Mucosa of gallbladder (tissue), 1 donor: ENCODE data around the gene ZNF292. TPM values are rescaled to one million over a fixed set of nuclear protein-coding genes. Genes with fewer than 3 reads are reported as not detected.
"Not testable (repeated sequence)": the region's sequence is repeated elsewhere in the genome, so short reads cannot be mapped to it uniquely, and the experiment has no call there.

Experiments
- DNase-seq: peaks from one replicate; pipeline ENCODE4 v3.0.0-alpha.2; 2020; ENCODE audit warnings: low spot score
- total RNA-seq: library from RNA; stranded (reverse); gene quantifications from one replicate; pipeline ENCODE4 v1.2.1, GENCODE V29; 2021
- donor health status: DM: no; HTN: no; CAD: no.

ZNF292 gene
- total RNA-seq, 1 donor from 2014 or later, result 52.3 TPM

GRCh38 chr6:87274660-87275274, 119.4 kb downstream of the ZNF292 start:
- no peak for DNase-seq

GRCh38 chr6:87276624-87277023, 121.3 kb downstream of the ZNF292 start:
- DNase-seq, result no peak

GRCh38 chr6:87277123-87277522, 121.8 kb downstream of the ZNF292 start:
- DNase-seq, result no peak

GRCh38 chr6:87279196-87279595, 123.8 kb downstream of the ZNF292 start:
- DNase-seq, result no peak

- no peak for DNase-seq
Measured at GRCh38 chr6:87281426-87281825, 126.1 kb downstream of the ZNF292 start.

- DNase-seq, result no peak
Measured at GRCh38 chr6:87282743-87283142, 127.4 kb downstream of the ZNF292 start.

- DNase-seq, result no peak
Measured at GRCh38 chr6:87283461-87283860, 128.1 kb downstream of the ZNF292 start.

- no peak for DNase-seq
Measured at GRCh38 chr6:87287251-87287650, 131.9 kb downstream of the ZNF292 start.

GRCh38 chr6:87289571-87289970, 134.2 kb downstream of the ZNF292 start:
- no peak for DNase-seq

GRCh38 chr6:87291883-87292282, 136.5 kb downstream of the ZNF292 start:
- DNase-seq, result no peak

GRCh38 chr6:87293526-87293925, 138.2 kb downstream of the ZNF292 start:
- DNase-seq, result no peak

- no peak for DNase-seq
Measured at GRCh38 chr6:87297119-87297518, 141.8 kb downstream of the ZNF292 start.

- DNase-seq, result not testable (repeated sequence)
Measured at GRCh38 chr6:87301277-87301676, 145.9 kb downstream of the ZNF292 start.

GRCh38 chr6:87308970-87309369, 153.6 kb downstream of the ZNF292 start:
- DNase-seq, result no peak

GRCh38 chr6:87312860-87313259, 157.5 kb downstream of the ZNF292 start:
- no peak for DNase-seq

Other genes starting within 250 kb of the ZNF292 start
- gene HTR1E, start 218.0 kb upstream of the ZNF292 start, total RNA-seq, result 0.17 TPM
- not detected for gene CGA, start 60.5 kb upstream of the ZNF292 start, total RNA-seq
- 11.6 TPM for gene SMIM8, start 167.0 kb downstream of the ZNF292 start, total RNA-seq
- gene GJB7, start 173.7 kb downstream of the ZNF292 start, total RNA-seq, result not detected
- gene C6orf163, start 189.2 kb downstream of the ZNF292 start, total RNA-seq, result 2.6 TPM